Measurements from ENCODE around the gene RTTN. TPM values are rescaled to one million over a fixed set of nuclear protein-coding genes. Genes with fewer than 3 reads are reported as not detected.

Gene RTTN
- total and polyA plus RNA-seq, 2 of the 13 experiments (the other 11 are each of a cell fraction or from before 2014, with no cell fraction given), result 5.4 to 18.7 TPM

- intact Hi-C loops (cut with micrococcal nuclease; ENCODE audit: unreplicated experiment), result no loop called here
- no peak for FAIRE-seq
- no peaks in the 10 kb centered on the region for H3K9me3 ChIP-seq (ENCODE audit: low read length)
- 74% methylated on average over 1 of the region's 1 CpG for WGBS (ENCODE audit: low lambda C conversion rate)
- no peaks in the 10 kb centered on the region for H3K79me2 ChIP-seq (ENCODE audit: insufficient read depth, low read length)
- TF ChIP-seq ZNF558 (CRISPR knock-in tag; IDR thresholded peaks at IDR 0.05; ENCODE audit: borderline replicate concordance) (no peak), GLMP (CRISPR knock-in tag; IDR thresholded peaks at IDR 0.05; ENCODE audit: borderline replicate concordance) (no peak), ZNF263 (CRISPR knock-in tag; IDR thresholded peaks at IDR 0.05) (no peak), BATF2 (CRISPR knock-in tag; IDR thresholded peaks at IDR 0.05) (no peak), ZNF333 (CRISPR knock-in tag; IDR thresholded peaks at IDR 0.05; ENCODE audit: borderline replicate concordance) (no peak)
- in situ Hi-C loops (cut with HindIII; ENCODE audit: extremely low pct_ligation_motif_present, low pct_unique_long_range_greater_than_20kb), result no loop called here
- ChIA-PET POLR2A (no interaction called here), CTCF (ENCODE audit: low intra/inter-chr PET ratio, low total read pairs) (no interaction called here)
- H3K27ac ChIP-seq (ENCODE audit: extremely low read length, insufficient read depth, low read length), result no peak overlapping the region
- DNase-seq (ENCODE audit: low spot score), result no peak
- H2AFZ ChIP-seq (ENCODE audit: low read length), result no peak overlapping the region
- H3K4me2 ChIP-seq (ENCODE audit: low read depth, low read length), result no peak overlapping the region
- no peaks in the 10 kb centered on the region for H3K27me3 ChIP-seq (ENCODE audit: control insufficient read depth in 1 of 2, insufficient read depth in 2 of 2, low read length in 2 of 2)
- H3K9ac ChIP-seq (ENCODE audit: insufficient read depth, low read depth, low read length), result no peak overlapping the region
- peaks cover 0 to 12% of the 10 kb centered on the region in 2 experiments; a peak in 1 of 5 replicates for H3K36me3 ChIP-seq (replicated peaks in 1 of 2; ENCODE audit: control insufficient read depth in 1 of 2, insufficient read depth in 2 of 2, low read length in 2 of 2)
- no peak overlapping the region for H3K4me3 ChIP-seq (replicated peaks in 1 of 3; ENCODE audit: insufficient read depth in 1 of 3, low read depth in 2 of 3, low read length in 3 of 3)
- no TSS peak for BruUV-seq (replicated peaks)
- no peak for ATAC-seq
- H3K4me1 ChIP-seq (ENCODE audit: insufficient read depth, low read length), result no peaks in the 10 kb centered on the region
- H4K20me1 ChIP-seq (ENCODE audit: insufficient read depth, low read length), result no peaks in the 10 kb centered on the region
These were observed 174.8 kb downstream of the RTTN start for GRCh38 chr18:70030728-70031127.

GRCh38 chr18:70029163-70029562 is 176.3 kb downstream of the RTTN start:
- Histone ChIP-seq H3K27ac (ENCODE audit: extremely low read length, insufficient read depth, low read length) (no peak overlapping the region), H3K4me3 (replicated peaks in 1 of 3; ENCODE audit: insufficient read depth in 1 of 3, low read depth in 2 of 3, low read length in 3 of 3) (no peak overlapping the region), H3K27me3 (ENCODE audit: control insufficient read depth in 1 of 2, insufficient read depth in 2 of 2, low read length in 2 of 2) (no peaks in the 10 kb centered on the region), H3K9me3 (ENCODE audit: low read length) (no peaks in the 10 kb centered on the region), H2AFZ (ENCODE audit: low read length) (no peak overlapping the region), H3K4me1 (ENCODE audit: insufficient read depth, low read length) (no peaks in the 10 kb centered on the region), H3K4me2 (ENCODE audit: low read depth, low read length) (no peak overlapping the region), H3K36me3 (replicated peaks in 1 of 2; ENCODE audit: control insufficient read depth in 1 of 2, insufficient read depth in 2 of 2, low read length in 2 of 2) (peaks cover 0 to 21% of the 10 kb centered on the region in 2 experiments; a peak in 2 of 5 replicates), H3K79me2 (ENCODE audit: insufficient read depth, low read length) (no peaks in the 10 kb centered on the region), H3K9ac (ENCODE audit: insufficient read depth, low read depth, low read length) (no peak overlapping the region), H4K20me1 (ENCODE audit: insufficient read depth, low read length) (no peaks in the 10 kb centered on the region)
- ATAC-seq, result no peak
- intact Hi-C loops (cut with micrococcal nuclease; ENCODE audit: unreplicated experiment) (no loop called here), in situ Hi-C loops (cut with HindIII; ENCODE audit: extremely low pct_ligation_motif_present, low pct_unique_long_range_greater_than_20kb) (no loop called here)
- WGBS (ENCODE audit: low lambda C conversion rate), result 97% methylated on average over 1 of the region's 1 CpG
- DNase-seq (ENCODE audit: low spot score), result no peak
- BruUV-seq (replicated peaks), result no TSS peak
- ChIA-PET CTCF (ENCODE audit: low intra/inter-chr PET ratio, low total read pairs) (no interaction called here), POLR2A (no interaction called here)
- FAIRE-seq, result no peak
- TF ChIP-seq PRDM4 (CRISPR knock-in tag; IDR thresholded peaks at IDR 0.05; ENCODE audit: borderline replicate concordance) (no peak), ZSCAN5A (CRISPR knock-in tag; IDR thresholded peaks at IDR 0.05; ENCODE audit: borderline replicate concordance) (no peak), ZNF180 (CRISPR knock-in tag; IDR thresholded peaks at IDR 0.05; ENCODE audit: borderline replicate concordance, low read depth) (no peak), NCOA5 (CRISPR knock-in tag; IDR thresholded peaks at IDR 0.05) (no peak), ATF4 (CRISPR knock-in tag; IDR thresholded peaks at IDR 0.05) (no peak), ZSCAN12 (CRISPR knock-in tag; IDR thresholded peaks at IDR 0.05) (no peak), HNF4A (CRISPR knock-in tag; IDR thresholded peaks at IDR 0.05) (no peak)
